Lung (tissue), 12 donors: Measurements from ENCODE around the gene RASL11B. TPM values are rescaled to one million over a fixed set of nuclear protein-coding genes. Genes with fewer than 3 reads are reported as not detected.
A peak's percentile ranks its signal among the peaks of the same experiment; 100 is the strongest.

Experiments
- ATAC-seq: fragments of 200-7000 bp; cut with Tn5 transposase; one replicate; pipeline ENCODE4 v1.9.1; 2020; ENCODE audit warnings: moderate number of reproducible peaks; ENCODE audit not compliant: insufficient read depth, low FRiP score
- DNase-seq, 3 donors: peaks; one replicate each; pipeline ENCODE4 v3.0.0-alpha.2; 2013 to 2017
- H3K27ac ChIP-seq, 2 donors: one replicate each; pipeline ENCODE4 v1.5.1; 2013; ENCODE audit warnings: mild to moderate bottlenecking in 2 of 2, moderate library complexity in 2 of 2, control low read depth in 1 of 2, inconsistent platforms in 1 of 2, low read depth in 1 of 2, low read length in 1 of 2
- H3K27me3 ChIP-seq, 3 donors: one replicate each; pipeline ENCODE4 v1.5.1; 2013; ENCODE audit warnings: low read length in 2 of 3; ENCODE audit not compliant: control insufficient read depth in 3 of 3, insufficient read depth in 3 of 3
- H3K36me3 ChIP-seq, 4 donors: one replicate each; pipeline ENCODE4 v1.5.1; 2013; ENCODE audit warnings: low read length in 4 of 4, mild to moderate bottlenecking in 1 of 4, moderate library complexity in 1 of 4; ENCODE audit not compliant: control insufficient read depth in 4 of 4, insufficient read depth in 4 of 4
- H3K4me1 ChIP-seq, 5 donors: one replicate each; pipeline ENCODE4 v1.5.1; 2013; ENCODE audit warnings: low read length in 5 of 5, mild to moderate bottlenecking in 2 of 5, moderate library complexity in 1 of 5; ENCODE audit not compliant: control insufficient read depth in 5 of 5, insufficient read depth in 5 of 5
- H3K4me3 ChIP-seq: one replicate; pipeline ENCODE4 v1.5.1; 2013; ENCODE audit warnings: mild to moderate bottlenecking, control low read depth, moderate library complexity
- H3K9ac ChIP-seq, 2 donors: one replicate each; pipeline ENCODE4 v1.5.1; 2013; ENCODE audit warnings: low read length in 2 of 2, control low read depth in 1 of 2; ENCODE audit not compliant: insufficient read depth in 1 of 2
- H3K9me3 ChIP-seq, 4 donors: one replicate each; pipeline ENCODE4 v1.5.1; 2013; ENCODE audit warnings: low read length in 3 of 4, mild to moderate bottlenecking in 1 of 4, moderate library complexity in 1 of 4; ENCODE audit not compliant: control insufficient read depth in 4 of 4, insufficient read depth in 3 of 4
- WGBS, 2 donors: extraction: QIAGEN DNeasy Blood & Tissue Kit; methylation state at CpG; one replicate each; pipeline ENCODE4 v1.1.7; 2013; 5-methylcytosine and 5-hydroxymethylcytosine counted together
- polyA plus RNA-seq, 2 donors: library from polyadenylated mRNA; stranded (reverse); fragments of 200-250 nt; gene quantifications; one replicate each; pipeline ENCODE4 v1.2.1, GENCODE V29; 2013
- total RNA-seq, 2 donors: library from RNA; depleted of rRNA in 1 of 2; stranded (reverse); fragments of >200 nt in 1 of 2; gene quantifications; one replicate each; pipeline ENCODE4 v1.2.1, GENCODE V29; 2014 to 2021
- TF ChIP-seq, protein P1 (sequence below): IDR thresholded peaks from 2 replicates; pipeline ENCODE4 v1.5.1; 2012; ENCODE audit warnings: mild to moderate bottlenecking; ENCODE audit errors: control extremely low read depth, extremely low read depth
- donor health status: control.
- donor health status: control.
- donor health status: Bipolar disorder and iron deficiency.
- donor health status: healthy.
- donor health status: DM: yes; HTN: yes; CAD: no.

RASL11B gene
- total and polyA plus RNA-seq, 4 donors, result 1.0 to 5.7 (median 1.7) TPM

DNA sequence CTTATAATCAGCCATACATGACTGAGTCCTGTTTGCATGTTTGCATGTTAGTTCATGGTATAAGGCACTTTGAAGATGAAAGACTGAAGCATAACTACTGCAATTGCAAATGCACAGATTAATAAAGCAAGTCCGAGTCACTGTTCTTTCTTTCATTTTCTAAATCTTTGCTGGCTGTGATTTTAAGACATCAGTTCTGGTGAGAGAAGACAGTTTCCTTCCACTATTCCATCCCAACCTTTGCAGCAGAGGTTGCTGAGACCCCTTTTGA, 28.3 kb downstream of the RASL11B start:
- TF ChIP-seq, protein P1, sequence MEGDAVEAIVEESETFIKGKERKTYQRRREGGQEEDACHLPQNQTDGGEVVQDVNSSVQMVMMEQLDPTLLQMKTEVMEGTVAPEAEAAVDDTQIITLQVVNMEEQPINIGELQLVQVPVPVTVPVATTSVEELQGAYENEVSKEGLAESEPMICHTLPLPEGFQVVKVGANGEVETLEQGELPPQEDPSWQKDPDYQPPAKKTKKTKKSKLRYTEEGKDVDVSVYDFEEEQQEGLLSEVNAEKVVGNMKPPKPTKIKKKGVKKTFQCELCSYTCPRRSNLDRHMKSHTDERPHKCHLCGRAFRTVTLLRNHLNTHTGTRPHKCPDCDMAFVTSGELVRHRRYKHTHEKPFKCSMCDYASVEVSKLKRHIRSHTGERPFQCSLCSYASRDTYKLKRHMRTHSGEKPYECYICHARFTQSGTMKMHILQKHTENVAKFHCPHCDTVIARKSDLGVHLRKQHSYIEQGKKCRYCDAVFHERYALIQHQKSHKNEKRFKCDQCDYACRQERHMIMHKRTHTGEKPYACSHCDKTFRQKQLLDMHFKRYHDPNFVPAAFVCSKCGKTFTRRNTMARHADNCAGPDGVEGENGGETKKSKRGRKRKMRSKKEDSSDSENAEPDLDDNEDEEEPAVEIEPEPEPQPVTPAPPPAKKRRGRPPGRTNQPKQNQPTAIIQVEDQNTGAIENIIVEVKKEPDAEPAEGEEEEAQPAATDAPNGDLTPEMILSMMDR, result no peak
- peaks cover 0 to 18% (median 0%) of the 10 kb centered on the region in 5 donors for H3K4me1 ChIP-seq
- DNase-seq (no peak), ATAC-seq (no peak)
- H3K9ac ChIP-seq, result no peak overlapping the region
- 94 to 95% methylated on average over 1 of the region's 1 CpG for WGBS, 2 donors
- peaks cover 0 to 4% (median 0%) of the 10 kb centered on the region in 4 donors for H3K36me3 ChIP-seq
- H3K9me3 ChIP-seq, result peaks cover 0 to 2% (median 0%) of the 10 kb centered on the region in 4 donors
- H3K27ac ChIP-seq, result no peak overlapping the region
- no peak overlapping the region for H3K4me3 ChIP-seq
- no peaks in the 10 kb centered on the region for H3K27me3 ChIP-seq

DNA sequence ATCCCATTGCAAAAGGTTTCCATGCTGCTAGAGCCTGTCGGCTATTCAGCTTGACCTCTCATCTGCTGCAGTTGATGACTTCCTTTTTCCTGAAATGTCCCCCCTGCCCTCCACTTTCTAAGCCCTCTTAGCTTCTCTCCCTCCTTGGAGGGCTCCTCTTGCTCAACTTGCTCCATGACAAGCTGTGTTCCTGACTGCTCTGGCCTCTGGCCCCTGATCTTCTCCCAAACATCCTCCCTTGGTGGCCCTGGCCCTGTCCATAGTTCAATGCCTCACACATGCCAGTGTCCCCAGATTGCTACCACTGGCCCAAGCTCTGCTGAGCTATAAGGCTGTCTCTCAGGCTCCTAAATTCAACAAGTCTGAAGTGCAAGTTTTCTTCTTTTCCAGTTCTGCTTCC, 29.6 kb downstream of the RASL11B start:
- TF ChIP-seq, protein P1, result no peak
- peaks cover 0 to 18% (median 0%) of the 10 kb centered on the region in 5 donors for H3K4me1 ChIP-seq
- H3K4me3 ChIP-seq, result no peak overlapping the region
- no peak overlapping the region for H3K27ac ChIP-seq
- ATAC-seq (no peak), DNase-seq (no peak)
- H3K9me3 ChIP-seq, result peaks cover 0 to 2% (median 0%) of the 10 kb centered on the region in 4 donors
- no peak overlapping the region for H3K9ac ChIP-seq
- H3K27me3 ChIP-seq, result no peaks in the 10 kb centered on the region
- peaks cover 0 to 2% (median 0%) of the 10 kb centered on the region in 4 donors for H3K36me3 ChIP-seq
- 56 to 78% methylated on average over 1 of the region's 1 CpG for WGBS, 2 donors

DNA sequence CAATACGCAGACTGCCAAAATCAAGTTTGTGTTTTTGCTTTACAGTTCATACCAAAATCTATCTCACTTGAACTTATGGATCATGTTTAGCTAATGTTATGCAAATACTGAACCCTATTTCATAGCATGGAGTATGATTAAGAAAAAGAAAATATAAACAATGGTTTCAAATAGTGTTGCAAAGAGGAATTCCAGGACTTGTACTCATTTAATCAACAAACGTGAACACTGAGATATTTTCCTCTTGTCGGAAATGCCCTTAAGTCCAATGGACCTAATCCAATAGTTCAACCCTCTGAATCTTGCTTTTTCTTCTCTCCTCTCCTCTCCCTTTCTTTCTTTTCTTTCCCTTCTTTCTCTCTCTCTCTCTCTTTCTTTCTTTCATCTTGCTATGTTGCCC, 30.8 kb downstream of the RASL11B start:
- Histone ChIP-seq H3K36me3 (peaks cover 0 to 2% (median 0%) of the 10 kb centered on the region in 4 donors), H3K27me3 (no peaks in the 10 kb centered on the region), H3K27ac (no peak overlapping the region), H3K9me3 (no peaks in the 10 kb centered on the region), H3K4me3 (no peak overlapping the region), H3K9ac (no peak overlapping the region), H3K4me1 (peaks cover 0 to 18% (median 0%) of the 10 kb centered on the region in 5 donors)
- ATAC-seq (no peak), DNase-seq (peak in 1 of 3 donors; percentile 30)
- TF ChIP-seq, protein P1, result no peak
- 85 to 90% methylated on average over 3 of the region's 3 CpGs for WGBS, 2 donors

DNA sequence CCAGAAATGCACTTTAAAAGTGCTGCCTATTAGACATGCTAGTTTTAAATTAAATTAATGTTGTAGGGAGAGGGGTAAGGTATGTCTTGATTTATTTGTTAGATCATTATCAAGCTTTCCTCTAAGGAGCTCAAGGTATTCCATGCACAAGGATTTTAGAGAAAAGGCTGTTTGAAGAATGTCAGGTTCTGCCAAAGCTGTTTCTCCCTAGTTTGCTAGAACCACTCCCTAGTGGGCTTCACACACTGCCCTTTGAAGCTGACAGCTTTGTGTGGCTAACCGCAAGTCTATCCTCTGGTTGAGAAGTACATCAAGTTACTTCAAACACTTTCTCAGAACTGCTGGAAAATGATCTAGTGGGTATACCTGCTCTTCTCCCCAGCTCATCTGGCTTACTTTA, 32.3 kb downstream of the RASL11B start:
- H3K9me3 ChIP-seq, result no peaks in the 10 kb centered on the region
- peaks cover 0 to 18% (median 0%) of the 10 kb centered on the region in 5 donors for H3K4me1 ChIP-seq
- no peak overlapping the region for H3K4me3 ChIP-seq
- ATAC-seq, result no peak
- TF ChIP-seq, protein P1, result no peak
- H3K27ac ChIP-seq, result no peak overlapping the region
- H3K9ac ChIP-seq, result no peak overlapping the region
- 86 to 97% methylated on average over 1 of the region's 1 CpG for WGBS, 2 donors
- no peaks in the 10 kb centered on the region for H3K27me3 ChIP-seq
- H3K36me3 ChIP-seq, result peaks cover 0 to 2% (median 0%) of the 10 kb centered on the region in 4 donors
- no peak for DNase-seq
